HCT116 (cell line): ENCODE data around the gene ELP5. TPM values are rescaled to one million over a fixed set of nuclear protein-coding genes. Genes with fewer than 3 reads are reported as not detected.

ENCODE experiments used
- ATAC-seq: fragments of 200-7000 bp; cut with Tn5 transposase; 2 replicates; pipeline ENCODE4 v1.9.1; 2020; ENCODE audit warnings: mild to moderate bottlenecking, moderate library complexity
- BruUV-seq: library from RNA; stranded (reverse); fragments of 400-500 nt; replicated peaks from 2 replicates; lab custom pipeline; 2021; lab: Mats Ljungman, UMichigan
- CTCF ChIA-PET: fragments of 300-600 bp; sonication (Branson Sonifier 250); formaldehyde crosslinking; loops from one replicate; lab custom pipeline; 2021; ENCODE audit warnings: antibody characterized with exemption; lab: Charles Lee
- POLR2A ChIA-PET: fragments of 300-600, 350-600 bp; sonication (Branson Sonifier 250); formaldehyde crosslinking; loops from one replicate; lab custom pipeline; 2021; ENCODE audit warnings: antibody characterized with exemption; lab: Charles Lee
- RAD21 ChIA-PET, 2 experiments: fragments of 300-600 bp; sonication (Branson Sonifier 250); formaldehyde crosslinking; loops; one replicate each; lab custom pipeline; 2023; ENCODE audit warnings: low total read pairs in 2 of 2; ENCODE audit not compliant: uncharacterized antibody in 2 of 2, unreplicated experiment in 2 of 2, low non-redundant PET in 1 of 2; lab: Charles Lee
- DNase-seq: peaks from one replicate; pipeline ENCODE4 v3.0.0-alpha.2; 2010; ENCODE audit warnings: low read depth, low spot score
- H2AFZ ChIP-seq: fragments of 200-600 bp; shearing (Covaris generic), sonication (generic); 2 replicates; pipeline ENCODE4 v1.6.1; 2017; ENCODE audit warnings: low read depth, mixed run types, mixed read lengths, antibody characterized with exemption, low read length; ENCODE audit not compliant: poor library complexity, severe bottlenecking
- H3K27ac ChIP-seq: 2 replicates; pipeline ENCODE4 v1.5.1; 2012; ENCODE audit warnings: low read depth, low read length
- H3K27me3 ChIP-seq: fragments of 200-600 bp; sonication (generic); 2 replicates; pipeline ENCODE4 v1.6.1; 2016; ENCODE audit warnings: mixed run types, low read length, mixed read lengths; ENCODE audit not compliant: insufficient read depth
- H3K36me3 ChIP-seq, 2 experiments: fragments of 200-500 bp in 1 of 2; fragments of 200-600 bp in 1 of 2; sonication (Bioruptor generic) in 1 of 2; sonication (generic) in 1 of 2; 2 replicates each; pipeline versions ENCODE4 v1.5.1 to v1.6.1; 2014 to 2016; ENCODE audit warnings: low read length in 2 of 2, inconsistent platforms in 1 of 2, mixed read lengths in 1 of 2, mixed run types in 1 of 2; ENCODE audit not compliant: insufficient read depth in 2 of 2, control insufficient read depth in 1 of 2
- H3K4me1 ChIP-seq, 2 experiments: fragments of 200-600 bp in 1 of 2; sonication (generic) in 1 of 2; 2 replicates each; pipeline versions ENCODE4 v1.5.1 to v1.6.1; 2012 to 2017; ENCODE audit warnings: low read length in 2 of 2, inconsistent platforms in 1 of 2, mild to moderate bottlenecking in 1 of 2, mixed read lengths in 1 of 2, mixed run types in 1 of 2, moderate library complexity in 1 of 2; ENCODE audit not compliant: insufficient read depth in 2 of 2, control insufficient read depth in 1 of 2
- H3K4me2 ChIP-seq: fragments of 200-600 bp; sonication (generic); 2 replicates; pipeline ENCODE4 v1.6.1; 2017; ENCODE audit warnings: mixed run types, low read length, mixed read lengths
- H3K4me3 ChIP-seq, 2 experiments: fragments of 200-600 bp in 1 of 2; sonication (generic) in 1 of 2; replicated peaks in 1 of 2; 2 replicates each; pipeline ENCODE4 v1.5.1; 2011 to 2016; ENCODE audit warnings: low read length in 2 of 2, control low read depth in 1 of 2, low read depth in 1 of 2, mild to moderate bottlenecking in 1 of 2, mixed read lengths in 1 of 2, mixed run types in 1 of 2
- H3K79me2 ChIP-seq: fragments of 200-600 bp; sonication (generic); 2 replicates; pipeline ENCODE4 v1.6.1; 2017; ENCODE audit warnings: mild to moderate bottlenecking, mixed run types, low read length, moderate library complexity, mixed read lengths; ENCODE audit not compliant: insufficient read depth
- H3K9ac ChIP-seq: fragments of 200-600 bp; sonication (generic); 2 replicates; pipeline ENCODE4 v1.6.1; 2016; ENCODE audit warnings: low read length, mixed read lengths
- H3K9me2 ChIP-seq: fragments of 200-600 bp; sonication (generic), shearing (Covaris generic); 2 replicates; pipeline ENCODE4 v1.6.1; 2017; ENCODE audit warnings: mixed run types, mild to moderate bottlenecking, moderate library complexity; ENCODE audit not compliant: insufficient read depth
- H3K9me3 ChIP-seq, 2 experiments: fragments of 200-500 bp in 1 of 2; fragments of 200-600 bp in 1 of 2; sonication (Bioruptor generic) in 1 of 2; sonication (generic) in 1 of 2; 2 replicates each; pipeline ENCODE4 v1.6.1; 2014 to 2017; ENCODE audit warnings: low read length in 2 of 2, mixed read lengths in 2 of 2, inconsistent platforms in 1 of 2, low read depth in 1 of 2, mild to moderate bottlenecking in 1 of 2, mixed run types in 1 of 2, moderate library complexity in 1 of 2; ENCODE audit not compliant: control insufficient read depth in 1 of 2, insufficient read depth in 1 of 2
- H4K20me1 ChIP-seq: fragments of 200-600 bp; sonication (generic), shearing (Covaris generic); 2 replicates; pipeline ENCODE4 v1.6.1; 2017; ENCODE audit warnings: mixed run types, mild to moderate bottlenecking, moderate library complexity; ENCODE audit not compliant: insufficient read depth
- ATF3 ChIP-seq: IDR thresholded peaks from 2 replicates; pipeline ENCODE4 v1.6.1; 2012
- CBX3 ChIP-seq: IDR thresholded peaks from 2 replicates; pipeline ENCODE4 v1.6.1; 2012; ENCODE audit warnings: low read depth
- JUND ChIP-seq: IDR thresholded peaks from 2 replicates; pipeline ENCODE4 v1.6.1; 2012
- POLR2A ChIP-seq: IDR thresholded peaks from 2 replicates; pipeline ENCODE4 v1.7.0; 2011; ENCODE audit warnings: borderline replicate concordance; ENCODE audit not compliant: insufficient read depth, insufficient read length; ENCODE audit errors: extremely low read depth
- REST ChIP-seq: IDR thresholded peaks from 2 replicates; pipeline ENCODE4 v1.6.1; 2012; ENCODE audit warnings: low read depth
- SIN3A ChIP-seq: IDR thresholded peaks from 2 replicates; pipeline ENCODE4 v1.6.1; 2012; ENCODE audit warnings: low read depth
- TCF7L2 ChIP-seq: IDR thresholded peaks from 2 replicates; pipeline ENCODE4 v1.7.0; 2011; ENCODE audit warnings: borderline replicate concordance, inconsistent platforms; ENCODE audit not compliant: insufficient read depth, insufficient read length; ENCODE audit errors: extremely low read depth
- ZNF274 ChIP-seq: fragments of 200-500 bp; sonication (Bioruptor generic); IDR thresholded peaks from 2 replicates; pipeline ENCODE4 v1.6.1; 2014; ENCODE audit warnings: mild to moderate bottlenecking, low read depth, low read length, inconsistent platforms
- intact Hi-C: fragments of 100-400 bp; cut with micrococcal nuclease; formaldehyde crosslinking; loops from 2 replicates; pipeline ENCODE4 v1.10.0; 2022
- total RNA-seq: library from RNA; stranded (reverse); gene quantifications from one replicate; pipeline ENCODE4 v1.2.1, GENCODE V29; 2021; ENCODE audit not compliant: unreplicated experiment

ELP5 gene
- total RNA-seq, 1 experiment from 2014 or later = 81.7 TPM

- TF ChIP-seq REST = no peak
- no peak for TF ChIP-seq TCF7L2
- TF ChIP-seq JUND = no peak
- TF ChIP-seq CBX3 = no peak
Measured at GRCh38 chr17:7215652-7216180, 36.3 kb upstream of the ELP5 start (continued).

GRCh38 chr17:7216242-7217112 is 35.5 kb upstream of the ELP5 start:
- Histone ChIP-seq H3K4me1 (peaks cover 14 to 68% of the 10 kb centered on the region in 2 experiments; a peak in 3 of 4 replicates), H3K4me3 (peak overlapping the region; percentile 41 to 50), H3K79me2 (peaks cover 17% of the 10 kb centered on the region), H3K4me2 (peak overlapping the region; percentile 64), H3K9me2 (no peaks in the 10 kb centered on the region), H3K36me3 (peaks cover under 1 to 5% of the 10 kb centered on the region in 2 experiments; a peak in 3 of 4 replicates), H3K9ac (peak overlapping the region; percentile 18), H4K20me1 (no peaks in the 10 kb centered on the region), H3K27ac (no peak overlapping the region), H3K9me3 (no peaks in the 10 kb centered on the region), H2AFZ (no peak overlapping the region), H3K27me3 (no peaks in the 10 kb centered on the region)
- ChIA-PET CTCF (interaction anchor here (2.7 kb wide), 1 partner anchor 171 kb away, joined by 19 read pairs; no protein-coding TSS in a partner anchor), POLR2A (interaction anchor here (0.6 kb wide), 1 partner anchor 15 kb away, joined by 3 read pairs; no protein-coding TSS in a partner anchor), RAD21 (no interaction called here)
- intact Hi-C loops = no loop called here
- ATAC-seq (no peak), DNase-seq (no peak)
- TF ChIP-seq SIN3A (no peak), POLR2A (no peak), ATF3 (no peak), ZNF274 (no peak), REST (no peak)
- BruUV-seq = TSS peak; percentile 19
